Effector memory CD8-positive, alpha-beta T cell (primary cell): ENCODE data around the gene IL2RA.

Experiments
- ATAC-seq: fragments of 150-1000 bp; cut with Tn5 transposase; replicated peaks from 2 replicates; pipeline ENCODE4 v1.10.0; 2021; ENCODE audit warnings: mild to moderate bottlenecking, moderate library complexity
- DNase-seq, 3 experiments: peaks; one replicate each; pipeline ENCODE4 v3.0.0; 2021
- H3K27ac Mint-ChIP-seq, 2 donors: one replicate each; pipeline ENCODE4 v1.8.0; 2022; ENCODE audit warnings: mild to moderate bottlenecking in 2 of 2, mixed read lengths in 2 of 2, moderate library complexity in 2 of 2
- H3K27me3 Mint-ChIP-seq, 2 donors: one replicate each; pipeline ENCODE4 v1.8.0; 2022; ENCODE audit warnings: mixed read lengths in 2 of 2
- H3K36me3 Mint-ChIP-seq: one replicate; pipeline ENCODE4 v1.8.0; 2022; ENCODE audit warnings: mild to moderate bottlenecking, moderate library complexity, mixed read lengths; ENCODE audit not compliant: insufficient read depth
- H3K4me1 Mint-ChIP-seq, 2 donors: one replicate each; pipeline ENCODE4 v1.8.0; 2022; ENCODE audit warnings: low read depth in 2 of 2, mixed read lengths in 2 of 2
- H3K4me3 Mint-ChIP-seq, 2 donors: one replicate each; pipeline ENCODE4 v1.8.0; 2022; ENCODE audit warnings: mild to moderate bottlenecking in 2 of 2, mixed read lengths in 2 of 2, moderate library complexity in 2 of 2
- H3K9me3 Mint-ChIP-seq, 2 donors: one replicate each; pipeline ENCODE4 v1.8.0; 2022; ENCODE audit warnings: mixed read lengths in 2 of 2

Gene IL2RA

DNA sequence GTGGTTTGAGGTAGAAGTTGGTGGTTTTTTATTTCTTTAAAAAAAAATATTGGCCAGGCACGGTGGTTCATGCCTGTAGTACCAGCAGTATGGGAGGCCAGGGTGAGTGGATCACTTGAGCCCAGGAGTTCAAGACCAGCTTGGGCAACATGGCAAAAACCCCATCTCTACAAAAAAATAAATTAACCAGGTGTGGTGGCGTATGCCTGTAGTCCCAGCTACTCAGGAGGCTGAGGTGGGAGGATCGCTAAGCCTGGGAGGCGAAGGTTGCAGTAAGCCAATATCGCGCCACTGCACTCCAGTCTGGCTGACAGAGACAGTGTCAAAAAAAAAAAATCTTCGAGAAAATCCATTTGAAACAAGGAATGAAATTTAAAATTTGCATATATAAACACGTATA lies 1.1 kb downstream of the IL2RA start:
- DNase-seq, result no peak
- H3K4me3 Mint-ChIP-seq, result peak overlapping the region; percentile 80 to 87
- H3K27ac Mint-ChIP-seq, result peak overlapping the region; percentile 46 to 66

DNA sequence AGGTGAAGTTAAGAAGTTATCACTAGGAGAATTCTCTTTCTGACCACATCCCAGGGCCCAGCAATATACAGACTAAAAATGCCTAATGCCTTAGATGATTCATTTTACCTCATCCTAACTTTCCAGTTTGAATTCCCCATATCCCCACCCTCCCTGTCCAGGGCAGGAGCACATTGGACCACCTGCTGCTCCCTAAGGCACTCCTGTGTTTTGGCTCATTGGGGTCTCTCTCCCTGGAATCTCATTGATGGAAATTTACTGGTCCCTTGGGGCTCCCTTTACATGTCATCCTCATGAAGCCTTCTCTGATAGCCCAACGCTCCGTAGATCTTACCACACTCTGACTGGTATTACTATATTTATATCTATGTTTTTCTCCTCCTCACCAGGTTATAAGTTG lies 2.7 kb downstream of the IL2RA start:
- H3K27ac Mint-ChIP-seq, result peak overlapping the region; percentile 17 to 44
- H3K27me3 Mint-ChIP-seq, result no peaks in the 10 kb centered on the region
- peaks cover 34% of the 10 kb centered on the region in 2 donors for H3K4me1 Mint-ChIP-seq
- H3K4me3 Mint-ChIP-seq, result peak overlapping the region; percentile 35 to 37
- peaks cover 13% of the 10 kb centered on the region for H3K36me3 Mint-ChIP-seq
- H3K9me3 Mint-ChIP-seq, result no peaks in the 10 kb centered on the region
- no peak for DNase-seq
- no peak for ATAC-seq

More for the DNA sequence above, 1.1 kb downstream of the IL2RA start:
- peaks cover 33 to 38% of the 10 kb centered on the region in 2 donors for H3K4me1 Mint-ChIP-seq
- no peaks in the 10 kb centered on the region for H3K27me3 Mint-ChIP-seq
- no peak for ATAC-seq
- no peaks in the 10 kb centered on the region for H3K9me3 Mint-ChIP-seq
- H3K36me3 Mint-ChIP-seq, result peaks cover 13% of the 10 kb centered on the region

DNA sequence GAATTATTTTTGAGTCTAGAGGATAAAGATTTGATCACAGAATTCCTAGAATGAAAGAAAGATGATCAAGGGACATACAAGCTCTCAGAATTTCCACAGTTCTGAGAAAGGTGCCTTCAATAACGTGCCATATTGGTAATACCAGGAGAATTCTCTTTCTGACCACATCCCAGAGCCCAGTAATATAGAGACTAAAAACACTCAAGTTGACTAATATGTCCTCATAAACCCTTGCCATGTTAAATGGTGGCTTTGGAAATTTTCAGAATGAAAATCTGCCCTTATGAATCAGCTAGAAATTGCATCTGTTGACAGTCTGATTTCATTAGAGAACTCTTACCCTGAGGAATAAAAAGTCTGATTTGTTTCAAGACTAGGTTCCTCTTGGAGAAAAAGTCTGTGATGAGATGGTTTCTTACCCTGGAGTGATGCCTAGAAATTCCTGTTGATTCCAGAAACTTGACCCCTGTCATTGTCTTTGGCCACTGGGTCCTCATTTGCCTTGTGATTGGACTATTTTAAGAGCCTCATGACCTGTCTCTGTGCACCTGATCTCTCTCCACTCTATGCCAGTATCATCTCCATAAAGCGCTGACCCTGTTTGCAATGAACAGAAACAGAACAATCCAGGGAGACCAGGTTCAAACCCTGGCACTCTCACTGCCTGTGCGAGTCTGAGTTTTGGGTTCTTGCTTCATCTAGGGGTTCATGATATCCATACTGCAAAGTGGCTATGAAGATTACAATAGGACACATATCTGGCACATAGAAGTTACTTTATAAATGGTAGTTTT lies 3.3 kb downstream of the IL2RA start:
- Mint-ChIP-seq H3K9me3 (no peaks in the 10 kb centered on the region), H3K4me1 (peaks cover 38 to 39% of the 10 kb centered on the region in 2 donors), H3K4me3 (peak overlapping the region in 1 of 2 donors; percentile 4), H3K27ac (peak overlapping the region in 1 of 2 donors; percentile 17), H3K27me3 (no peaks in the 10 kb centered on the region), H3K36me3 (peaks cover 13% of the 10 kb centered on the region)
- DNase-seq (no peak), ATAC-seq (no peak)

DNA sequence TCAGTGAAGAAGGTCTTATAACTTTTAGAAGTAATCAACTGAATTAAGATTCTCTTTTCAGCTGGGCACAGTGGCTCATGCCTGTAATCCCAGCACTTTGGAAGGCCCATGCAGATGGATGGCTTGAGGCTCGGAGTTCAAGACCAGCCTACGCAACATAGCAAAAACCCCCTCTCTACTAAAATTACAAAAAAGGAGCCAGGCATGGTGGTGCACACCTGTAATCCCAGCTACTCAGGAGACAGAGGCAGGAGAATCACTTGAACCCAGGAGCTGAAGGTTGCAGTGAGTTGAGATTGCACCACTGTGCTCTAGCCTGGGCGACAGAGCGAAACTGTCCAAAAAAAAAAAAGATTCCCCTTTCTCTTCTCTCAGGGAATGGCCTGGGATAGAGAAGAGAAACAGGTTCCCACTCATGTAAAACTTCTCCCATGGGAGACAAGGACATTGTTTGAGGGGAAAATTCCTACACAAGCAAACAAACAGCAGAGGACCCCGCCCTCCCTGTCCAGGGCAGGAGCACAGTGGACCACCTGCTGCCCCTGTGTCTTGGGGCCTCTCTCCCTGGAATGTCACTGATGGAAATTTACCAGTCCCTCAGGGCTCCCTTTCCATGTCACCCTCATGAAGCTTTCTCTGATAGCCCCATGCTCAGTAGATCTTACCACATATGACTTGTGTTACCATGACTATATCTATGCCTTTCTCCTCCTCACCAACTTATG lies 5.6 kb downstream of the IL2RA start:
- Mint-ChIP-seq H3K27me3 (no peaks in the 10 kb centered on the region), H3K27ac (no peak overlapping the region), H3K9me3 (no peaks in the 10 kb centered on the region), H3K4me3 (no peak overlapping the region), H3K36me3 (peaks cover 18% of the 10 kb centered on the region), H3K4me1 (peaks cover 47 to 50% of the 10 kb centered on the region in 2 donors)
- no peak for ATAC-seq
- no peak for DNase-seq

DNA sequence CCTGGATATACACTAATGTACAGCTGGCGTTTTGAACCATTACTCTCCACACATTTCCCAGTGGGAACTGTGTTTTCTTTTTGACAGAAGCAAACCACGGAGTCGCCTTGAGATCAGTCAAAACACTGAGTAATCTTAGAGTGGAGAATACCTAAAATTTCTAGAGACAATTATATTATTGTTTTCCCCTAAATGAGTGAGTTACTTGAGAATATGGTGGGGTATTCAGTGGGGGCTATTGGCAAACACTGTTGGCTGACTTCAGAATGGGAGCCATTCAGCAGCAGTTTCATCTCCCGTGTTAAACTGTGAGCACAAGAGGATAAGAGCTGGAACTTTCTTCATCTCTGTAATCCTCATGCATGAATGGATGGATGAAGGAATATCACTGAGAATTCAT lies 6.2 kb downstream of the IL2RA start:
- Mint-ChIP-seq H3K4me3 (no peak overlapping the region), H3K27me3 (no peaks in the 10 kb centered on the region), H3K36me3 (peaks cover 19% of the 10 kb centered on the region), H3K9me3 (no peaks in the 10 kb centered on the region), H3K27ac (no peak overlapping the region), H3K4me1 (peaks cover 49 to 55% of the 10 kb centered on the region in 2 donors)
- DNase-seq (no peak), ATAC-seq (no peak)

DNA sequence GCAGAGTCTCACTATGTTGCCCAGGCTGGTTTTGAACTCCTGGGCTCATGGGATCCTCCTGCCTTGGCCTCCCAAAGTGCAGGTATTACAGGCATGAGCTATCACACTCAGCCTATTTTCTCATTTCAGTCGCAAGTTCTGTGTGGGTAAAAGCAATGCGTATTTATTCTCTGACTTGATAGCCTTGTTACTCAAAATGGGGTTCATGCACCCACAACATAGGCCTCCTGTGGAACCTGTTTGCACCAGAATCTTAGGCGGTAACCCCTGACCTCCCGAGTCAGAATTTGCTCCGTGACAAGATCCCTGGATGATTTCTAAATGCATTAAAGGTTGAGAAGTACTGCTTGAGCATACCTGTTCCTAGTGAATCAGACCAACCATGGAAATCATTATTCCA lies 7.3 kb downstream of the IL2RA start:
- no peak overlapping the region for H3K4me3 Mint-ChIP-seq
- peak overlapping the region in 1 of 2 donors; percentile 59 for H3K27ac Mint-ChIP-seq
- DNase-seq (no peak), ATAC-seq (no peak)
- H3K27me3 Mint-ChIP-seq, result no peaks in the 10 kb centered on the region
- peaks cover 54 to 63% of the 10 kb centered on the region in 2 donors for H3K4me1 Mint-ChIP-seq
- H3K9me3 Mint-ChIP-seq, result no peaks in the 10 kb centered on the region
- H3K36me3 Mint-ChIP-seq, result peaks cover 22% of the 10 kb centered on the region

DNA sequence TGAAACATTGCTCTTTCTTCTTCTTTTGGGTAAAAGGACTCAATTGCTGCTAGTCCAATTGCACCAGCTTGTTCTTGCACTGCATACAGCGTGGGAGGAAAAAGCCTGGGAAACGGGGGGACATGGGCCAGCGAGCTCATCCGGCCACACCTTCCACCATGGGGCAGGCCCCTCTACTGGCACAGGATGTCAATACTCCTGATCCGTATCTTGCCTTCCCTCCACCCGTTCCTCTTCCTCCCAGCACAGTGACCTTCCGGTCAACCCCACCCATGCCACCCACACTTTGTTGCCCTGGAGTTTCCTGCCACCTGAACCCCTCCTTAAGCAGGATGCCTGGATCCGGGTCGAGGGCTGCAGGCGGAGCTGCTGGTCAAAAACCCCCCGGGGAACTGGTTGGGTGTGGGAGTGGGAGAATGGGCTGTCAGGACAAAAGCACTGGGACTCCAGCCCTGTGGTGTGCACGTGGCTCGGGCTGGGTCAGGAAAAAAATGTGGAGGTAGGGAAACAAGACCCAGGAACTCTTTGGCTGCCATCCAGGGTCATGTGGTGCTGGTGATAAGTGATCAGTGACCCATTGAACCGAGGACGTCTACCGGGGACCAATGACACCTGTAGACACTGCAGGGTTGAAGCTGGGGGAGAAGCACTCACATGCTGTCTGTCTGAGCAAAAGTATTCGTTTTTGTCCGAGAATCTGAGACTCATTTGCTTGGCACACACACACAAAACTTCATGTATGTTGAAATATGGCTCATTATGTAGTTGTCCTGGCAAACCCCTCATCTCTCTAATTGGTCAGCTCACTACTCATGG lies 8.1 kb downstream of the IL2RA start:
- peak overlapping the region in 1 of 2 donors; percentile 54 for H3K4me3 Mint-ChIP-seq
- peaks cover 58 to 64% of the 10 kb centered on the region in 2 donors for H3K4me1 Mint-ChIP-seq
- peak overlapping the region in 1 of 2 donors; percentile 59 for H3K27ac Mint-ChIP-seq
- no peaks in the 10 kb centered on the region for H3K27me3 Mint-ChIP-seq
- DNase-seq, result no peak
- ATAC-seq, result no peak
- no peaks in the 10 kb centered on the region for H3K9me3 Mint-ChIP-seq
- peaks cover 27% of the 10 kb centered on the region for H3K36me3 Mint-ChIP-seq

DNA sequence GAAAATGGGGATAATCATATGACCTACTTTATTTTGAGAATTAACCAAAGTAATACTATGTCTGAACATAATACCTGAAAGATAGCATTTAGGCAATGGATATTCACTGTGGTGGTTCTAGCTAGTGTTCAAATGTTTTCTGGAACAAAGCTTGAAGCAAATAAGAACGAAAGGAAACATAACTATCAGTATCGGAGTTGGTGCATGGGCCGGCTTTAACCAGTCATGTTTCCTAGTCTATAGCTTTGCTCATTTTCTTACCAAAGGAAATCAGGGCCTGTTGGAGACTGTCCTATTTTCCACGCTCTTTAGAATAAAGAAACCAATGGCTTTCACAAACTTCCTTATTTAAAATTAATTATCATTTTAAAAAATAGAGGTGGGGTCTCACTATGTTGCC lies 8.9 kb downstream of the IL2RA start:
- Mint-ChIP-seq H3K27ac (peak overlapping the region; percentile 81 to 98), H3K27me3 (no peaks in the 10 kb centered on the region), H3K4me1 (peaks cover 56 to 58% of the 10 kb centered on the region in 2 donors), H3K36me3 (peaks cover 27% of the 10 kb centered on the region), H3K9me3 (no peaks in the 10 kb centered on the region), H3K4me3 (peak overlapping the region; percentile 82 to 95)
- no peak for ATAC-seq
- no peak for DNase-seq

DNA sequence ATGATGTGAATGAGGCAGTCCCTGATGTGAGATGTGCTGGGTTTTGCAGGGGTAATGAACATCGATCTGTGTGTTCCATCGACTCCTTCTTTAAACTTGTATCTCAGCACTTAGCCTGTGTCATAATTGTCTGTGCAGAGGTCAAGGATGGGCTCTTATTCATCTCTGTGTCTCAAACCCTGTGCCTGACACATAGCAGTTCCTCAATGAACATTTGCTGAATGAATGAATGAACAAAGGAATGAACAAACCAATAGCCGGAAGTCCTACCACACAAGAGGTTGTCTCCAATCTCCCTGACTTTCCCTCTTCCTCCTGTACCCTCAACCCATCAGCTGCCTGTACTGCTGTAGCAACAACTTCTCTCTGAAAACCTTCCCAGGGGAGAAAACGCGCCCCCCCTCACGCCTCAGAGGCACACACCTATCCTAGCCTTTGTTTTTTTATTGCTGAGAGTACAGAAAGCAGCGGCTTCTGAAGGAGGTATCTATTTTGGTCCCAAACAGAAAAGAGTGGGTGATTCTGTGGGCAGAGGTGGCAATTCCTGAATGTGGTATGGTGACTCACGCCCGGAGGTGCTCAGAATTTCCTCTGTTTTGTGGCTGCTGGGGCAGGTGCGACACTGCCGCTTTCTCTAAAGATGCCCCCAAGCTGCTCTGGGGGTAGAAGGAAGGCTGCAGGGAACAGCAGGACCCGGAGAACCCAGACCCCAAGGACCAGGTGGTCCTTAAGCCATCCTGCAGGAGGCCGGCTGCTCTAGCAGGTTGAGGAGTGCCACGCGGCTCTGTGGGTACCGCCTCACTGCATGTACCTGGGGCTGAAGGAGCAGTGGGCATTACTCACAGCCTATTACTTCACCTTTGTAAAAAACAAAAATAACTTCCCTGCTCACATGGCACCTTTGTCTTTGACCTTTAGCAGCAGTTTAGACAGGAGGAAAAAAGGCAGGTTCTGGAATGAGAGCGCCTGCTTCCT lies 9.6 kb downstream of the IL2RA start:
- Mint-ChIP-seq H3K27ac (peak overlapping the region; percentile 81 to 98), H3K4me3 (peak overlapping the region; percentile 82 to 95), H3K36me3 (peaks cover 27% of the 10 kb centered on the region), H3K9me3 (no peaks in the 10 kb centered on the region), H3K27me3 (no peaks in the 10 kb centered on the region), H3K4me1 (peaks cover 56 to 60% of the 10 kb centered on the region in 2 donors)
- peak; percentile 58 for ATAC-seq
- peak; percentile 64 to 68 (median 66) for DNase-seq

DNA sequence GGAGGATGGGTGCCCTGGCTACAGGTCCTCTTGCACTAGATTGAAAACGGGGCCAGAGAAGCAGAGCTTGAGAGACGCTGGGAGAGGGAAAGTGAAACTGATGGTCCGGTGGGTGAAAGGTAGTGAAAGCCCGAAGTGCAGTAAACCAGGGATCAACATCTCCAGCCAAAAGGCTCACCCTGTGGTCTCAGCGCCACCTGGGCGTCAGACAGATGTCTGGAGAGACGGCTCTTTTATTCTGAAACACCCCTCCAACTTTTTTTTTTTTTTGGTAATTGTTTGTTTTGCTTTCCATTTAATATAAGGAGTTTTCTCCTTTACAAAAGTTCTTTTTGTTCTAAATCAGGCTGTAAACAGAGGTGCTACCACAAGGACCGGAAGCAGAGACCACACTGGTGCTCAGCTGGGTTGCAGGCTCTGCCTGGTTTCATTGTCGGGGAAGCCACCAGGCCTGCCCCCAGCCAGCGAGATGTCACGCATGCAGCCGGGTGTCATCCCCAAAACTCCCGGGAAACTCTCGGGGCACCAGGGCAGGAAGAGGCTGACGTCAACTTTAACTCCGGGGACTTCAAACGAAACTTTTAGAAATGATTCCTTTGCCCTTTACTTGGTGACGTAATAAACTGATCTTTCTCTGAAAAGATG lies 11.2 kb downstream of the IL2RA start:
- DNase-seq, result peak; percentile 86 to 88 (median 87)
- ATAC-seq, result peak; percentile 83
- Mint-ChIP-seq H3K4me1 (peaks cover 51 to 61% of the 10 kb centered on the region in 2 donors), H3K9me3 (no peaks in the 10 kb centered on the region), H3K36me3 (peaks cover 27% of the 10 kb centered on the region), H3K27ac (peak overlapping the region; percentile 98 to 99), H3K27me3 (no peaks in the 10 kb centered on the region), H3K4me3 (peak overlapping the region; percentile 82 to 95)

DNA sequence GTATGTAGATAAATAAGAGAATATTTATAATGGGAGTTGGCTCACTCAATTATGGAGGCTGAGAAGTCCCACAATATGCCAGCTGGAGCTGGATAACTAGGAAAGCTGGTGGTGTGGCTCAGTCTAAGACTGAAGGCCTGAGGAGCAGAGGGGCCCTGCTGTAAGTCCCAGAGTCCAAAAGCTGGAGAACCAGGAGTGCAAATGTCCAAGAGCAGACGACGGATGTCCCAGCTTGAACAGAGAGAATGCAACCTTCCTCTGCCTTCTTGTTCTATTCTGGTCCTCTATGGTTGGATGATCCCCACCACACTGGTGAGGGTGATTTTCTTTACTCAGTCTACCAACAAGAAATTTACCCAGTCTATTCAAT lies 13.2 kb downstream of the IL2RA start:
- Mint-ChIP-seq H3K4me1 (peaks cover 54 to 65% of the 10 kb centered on the region in 2 donors), H3K36me3 (peaks cover 27% of the 10 kb centered on the region), H3K9me3 (no peaks in the 10 kb centered on the region), H3K4me3 (no peak overlapping the region), H3K27me3 (no peaks in the 10 kb centered on the region), H3K27ac (peak overlapping the region in 1 of 2 donors; percentile 99)
- DNase-seq, result no peak
- ATAC-seq, result no peak
